ENCODE results near the gene SAP30BP.

DNA sequence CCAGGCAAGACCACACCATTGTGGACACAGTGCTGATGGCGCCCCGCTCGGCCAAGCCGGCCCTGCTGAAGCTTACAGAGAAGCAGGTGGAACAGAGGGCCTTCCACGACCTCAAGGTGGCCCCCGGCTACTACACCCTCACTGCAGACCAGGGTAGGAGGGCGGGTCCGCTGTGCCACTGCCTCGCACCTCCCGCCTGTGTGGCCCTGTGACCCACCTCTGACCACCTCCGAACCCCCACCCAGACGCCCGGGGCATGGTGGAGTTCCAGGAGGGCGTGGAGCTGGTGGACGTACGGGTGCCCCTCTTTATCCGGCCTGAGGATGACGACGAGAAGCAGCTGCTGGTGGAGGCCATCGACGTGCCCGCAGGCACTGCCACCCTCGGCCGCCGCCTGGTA, 75.2 kb downstream of the SAP30BP start:
- TF ChIP-seq, protein P1, sequence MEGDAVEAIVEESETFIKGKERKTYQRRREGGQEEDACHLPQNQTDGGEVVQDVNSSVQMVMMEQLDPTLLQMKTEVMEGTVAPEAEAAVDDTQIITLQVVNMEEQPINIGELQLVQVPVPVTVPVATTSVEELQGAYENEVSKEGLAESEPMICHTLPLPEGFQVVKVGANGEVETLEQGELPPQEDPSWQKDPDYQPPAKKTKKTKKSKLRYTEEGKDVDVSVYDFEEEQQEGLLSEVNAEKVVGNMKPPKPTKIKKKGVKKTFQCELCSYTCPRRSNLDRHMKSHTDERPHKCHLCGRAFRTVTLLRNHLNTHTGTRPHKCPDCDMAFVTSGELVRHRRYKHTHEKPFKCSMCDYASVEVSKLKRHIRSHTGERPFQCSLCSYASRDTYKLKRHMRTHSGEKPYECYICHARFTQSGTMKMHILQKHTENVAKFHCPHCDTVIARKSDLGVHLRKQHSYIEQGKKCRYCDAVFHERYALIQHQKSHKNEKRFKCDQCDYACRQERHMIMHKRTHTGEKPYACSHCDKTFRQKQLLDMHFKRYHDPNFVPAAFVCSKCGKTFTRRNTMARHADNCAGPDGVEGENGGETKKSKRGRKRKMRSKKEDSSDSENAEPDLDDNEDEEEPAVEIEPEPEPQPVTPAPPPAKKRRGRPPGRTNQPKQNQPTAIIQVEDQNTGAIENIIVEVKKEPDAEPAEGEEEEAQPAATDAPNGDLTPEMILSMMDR (IDR thresholded peaks at IDR 0.05; ENCODE audit: extremely low read depth in 1 of 2, insufficient read depth in 1 of 2, low read depth in 1 of 2, low read length in 2 of 2): no peak
- TF ChIP-seq POLR2AphosphoS5 (IDR thresholded peaks at IDR 0.05; ENCODE audit: insufficient read depth, low read depth, low read length): no peak
- TF ChIP-seq POLR2A (IDR thresholded peaks at IDR 0.05; ENCODE audit: low read depth, low read length): no peak
- no peak for TF ChIP-seq MYC (IDR thresholded peaks at IDR 0.05; ENCODE audit: low read depth, low read length)
- no peak for TF ChIP-seq JUN (IDR thresholded peaks at IDR 0.05; ENCODE audit: borderline replicate concordance, insufficient read depth, insufficient read length, low read depth)
- TF ChIP-seq MAX (IDR thresholded peaks at IDR 0.05; ENCODE audit: insufficient read depth, insufficient read length): no peak
- no peak for TF ChIP-seq EZH2 (IDR thresholded peaks at IDR 0.05; ENCODE audit: borderline replicate concordance, low read depth, low read length, severe bottlenecking)
- no peak for TF ChIP-seq GATA2 (IDR thresholded peaks at IDR 0.05; ENCODE audit: insufficient read depth, insufficient read length, low read depth, low read length)

Data from endothelial cell of umbilical vein (primary cell).